Mesothelial cell of epicardium (in vitro differentiated cells): ENCODE data around the gene DENND5B. TPM values are rescaled to one million over a fixed set of nuclear protein-coding genes. Genes with fewer than 3 reads are reported as not detected.

Experiments
- DNase-seq, 2 experiments: peaks; one replicate each; pipeline ENCODE4 v3.0.0; 2021; ENCODE audit warnings: low spot score in 2 of 2; ENCODE audit not compliant: unreplicated experiment in 2 of 2
- H3K27ac Mint-ChIP-seq: 2 replicates; pipeline ENCODE4 v1.8.0; 2021; ENCODE audit warnings: mixed read lengths
- H3K27me3 Mint-ChIP-seq: 2 replicates; pipeline ENCODE4 v1.8.0; 2021; ENCODE audit warnings: low read depth, mixed read lengths
- H3K36me3 Mint-ChIP-seq: 2 replicates; pipeline ENCODE4 v1.8.0; 2021; ENCODE audit warnings: mixed read lengths
- H3K4me1 Mint-ChIP-seq: 2 replicates; pipeline ENCODE4 v1.8.0; 2021; ENCODE audit warnings: mixed read lengths
- H3K4me3 Mint-ChIP-seq: 2 replicates; pipeline ENCODE4 v1.8.0; 2021; ENCODE audit warnings: mild to moderate bottlenecking, moderate library complexity, mixed read lengths
- H3K9me3 Mint-ChIP-seq: 2 replicates; pipeline ENCODE4 v1.8.0; 2021; ENCODE audit warnings: mixed read lengths
- total RNA-seq: library from RNA; stranded (reverse); gene quantifications from 3 replicates; pipeline ENCODE4 v1.2.1, GENCODE V29; 2021
- TF ChIP-seq, protein P1 (sequence below): fragments of 200-600 bp; sonication (generic); IDR thresholded peaks from one replicate; pipeline ENCODE4 v1.5.0; 2021; ENCODE audit warnings: antibody characterized with exemption; ENCODE audit not compliant: unreplicated experiment

Gene DENND5B
- total RNA-seq, 1 donor from 2014 or later: 27.1 TPM

GRCh38 chr12:31629756-31630732, 39.1 kb upstream of the DENND5B start:
- DNase-seq: no peak
- Mint-ChIP-seq H3K27ac (peak overlapping the region; percentile 18), H3K27me3 (no peaks in the 10 kb centered on the region), H3K4me3 (no peak overlapping the region), H3K36me3 (peaks cover 2% of the 10 kb centered on the region), H3K9me3 (peaks cover 3% of the 10 kb centered on the region), H3K4me1 (peaks cover 26% of the 10 kb centered on the region)
- TF ChIP-seq, protein P1, sequence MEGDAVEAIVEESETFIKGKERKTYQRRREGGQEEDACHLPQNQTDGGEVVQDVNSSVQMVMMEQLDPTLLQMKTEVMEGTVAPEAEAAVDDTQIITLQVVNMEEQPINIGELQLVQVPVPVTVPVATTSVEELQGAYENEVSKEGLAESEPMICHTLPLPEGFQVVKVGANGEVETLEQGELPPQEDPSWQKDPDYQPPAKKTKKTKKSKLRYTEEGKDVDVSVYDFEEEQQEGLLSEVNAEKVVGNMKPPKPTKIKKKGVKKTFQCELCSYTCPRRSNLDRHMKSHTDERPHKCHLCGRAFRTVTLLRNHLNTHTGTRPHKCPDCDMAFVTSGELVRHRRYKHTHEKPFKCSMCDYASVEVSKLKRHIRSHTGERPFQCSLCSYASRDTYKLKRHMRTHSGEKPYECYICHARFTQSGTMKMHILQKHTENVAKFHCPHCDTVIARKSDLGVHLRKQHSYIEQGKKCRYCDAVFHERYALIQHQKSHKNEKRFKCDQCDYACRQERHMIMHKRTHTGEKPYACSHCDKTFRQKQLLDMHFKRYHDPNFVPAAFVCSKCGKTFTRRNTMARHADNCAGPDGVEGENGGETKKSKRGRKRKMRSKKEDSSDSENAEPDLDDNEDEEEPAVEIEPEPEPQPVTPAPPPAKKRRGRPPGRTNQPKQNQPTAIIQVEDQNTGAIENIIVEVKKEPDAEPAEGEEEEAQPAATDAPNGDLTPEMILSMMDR: no peak

DNA sequence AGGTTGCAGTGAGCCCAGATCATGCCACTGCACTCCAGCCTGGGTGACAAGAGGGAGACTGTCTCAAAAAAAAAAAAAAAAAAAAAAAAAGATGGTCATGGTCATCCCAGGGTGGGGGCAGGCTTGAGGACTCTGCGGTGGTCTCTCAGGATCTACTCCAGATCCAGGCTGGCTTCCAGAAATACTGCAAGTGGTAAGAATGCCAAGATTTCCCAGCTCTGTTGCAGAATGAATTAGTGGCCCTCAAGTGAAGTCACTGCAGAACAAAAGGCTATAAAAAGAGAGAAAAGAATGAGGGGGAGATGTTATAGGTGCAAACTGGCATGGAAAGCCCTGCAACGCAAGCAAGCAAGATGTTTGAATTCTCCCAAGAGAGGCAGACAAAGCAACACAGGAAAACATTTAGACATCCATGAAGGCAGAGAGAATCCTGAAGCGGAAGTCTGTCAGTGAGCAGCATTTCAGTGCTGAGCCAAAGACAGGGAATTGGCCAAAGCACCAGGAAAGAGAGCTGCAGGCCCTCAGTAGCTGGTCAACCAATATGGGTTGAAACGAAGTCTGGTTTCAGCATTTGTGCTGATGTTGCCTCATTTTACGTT, 36.6 kb upstream of the DENND5B start:
- TF ChIP-seq, protein P1: no peak
- Mint-ChIP-seq H3K36me3 (peaks cover 2% of the 10 kb centered on the region), H3K9me3 (peaks cover 3% of the 10 kb centered on the region), H3K27me3 (no peaks in the 10 kb centered on the region), H3K27ac (no peak overlapping the region), H3K4me1 (peaks cover 26% of the 10 kb centered on the region), H3K4me3 (no peak overlapping the region)
- no peak for DNase-seq

- Mint-ChIP-seq H3K27me3 (no peaks in the 10 kb centered on the region), H3K36me3 (no peaks in the 10 kb centered on the region), H3K4me3 (no peak overlapping the region), H3K4me1 (peaks cover 26% of the 10 kb centered on the region), H3K9me3 (no peaks in the 10 kb centered on the region), H3K27ac (no peak overlapping the region)
- DNase-seq: no peak
- TF ChIP-seq, protein P1: no peak
Observed at GRCh38 chr12:31626270-31626995, 35.5 kb upstream of the DENND5B start.

DNA sequence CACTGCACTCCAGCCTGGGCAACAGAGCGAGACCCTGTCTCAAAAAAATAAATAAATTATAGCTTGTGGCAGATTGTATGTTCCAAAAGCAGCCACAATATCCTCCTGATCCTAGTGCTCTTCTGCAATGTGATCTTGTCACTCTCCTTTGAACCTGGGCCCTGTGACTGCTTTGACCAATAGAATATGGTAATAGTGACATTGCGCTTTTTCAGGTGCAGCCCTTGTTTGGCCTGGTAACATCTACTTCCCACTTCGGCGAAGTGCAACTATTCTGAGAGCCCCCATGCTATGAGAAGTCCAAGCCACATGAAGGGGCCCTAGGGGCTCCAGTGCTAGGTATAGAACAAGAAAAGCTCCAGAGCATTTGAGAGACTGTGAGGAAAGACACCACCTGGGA, 31.1 kb upstream of the DENND5B start:
- Mint-ChIP-seq H3K9me3 (no peaks in the 10 kb centered on the region), H3K4me3 (no peak overlapping the region), H3K36me3 (no peaks in the 10 kb centered on the region), H3K27me3 (no peaks in the 10 kb centered on the region), H3K27ac (no peak overlapping the region), H3K4me1 (peaks cover 8% of the 10 kb centered on the region)
- no peak for DNase-seq
- TF ChIP-seq, protein P1: no peak

DNA sequence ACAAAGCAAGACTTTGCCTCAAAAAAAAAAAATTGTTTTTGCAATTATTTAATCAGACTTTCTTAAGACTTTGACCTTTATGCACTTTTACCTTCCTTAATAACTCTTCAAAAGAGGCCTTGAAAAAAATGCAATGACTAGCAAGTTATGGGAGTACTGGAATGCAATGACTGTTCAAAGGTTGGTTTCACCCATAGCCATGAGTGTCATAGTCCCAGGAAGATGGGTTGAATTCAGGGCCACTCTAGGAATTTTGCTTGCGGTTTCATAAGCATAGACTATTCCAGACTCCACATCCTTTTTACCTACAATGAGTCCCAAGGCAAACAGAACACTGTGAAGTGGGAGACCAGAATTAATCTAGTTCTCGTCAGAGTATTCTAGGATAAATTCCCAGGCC, 29.4 kb upstream of the DENND5B start:
- H3K27ac Mint-ChIP-seq: no peak overlapping the region
- H3K36me3 Mint-ChIP-seq: no peaks in the 10 kb centered on the region
- H3K4me3 Mint-ChIP-seq: no peak overlapping the region
- no peaks in the 10 kb centered on the region for H3K9me3 Mint-ChIP-seq
- TF ChIP-seq, protein P1: no peak
- H3K27me3 Mint-ChIP-seq: no peaks in the 10 kb centered on the region
- H3K4me1 Mint-ChIP-seq: peaks cover 8% of the 10 kb centered on the region
- DNase-seq: no peak
